ENCODE data around the gene TNNI3K.

TNNI3K gene

DNA sequence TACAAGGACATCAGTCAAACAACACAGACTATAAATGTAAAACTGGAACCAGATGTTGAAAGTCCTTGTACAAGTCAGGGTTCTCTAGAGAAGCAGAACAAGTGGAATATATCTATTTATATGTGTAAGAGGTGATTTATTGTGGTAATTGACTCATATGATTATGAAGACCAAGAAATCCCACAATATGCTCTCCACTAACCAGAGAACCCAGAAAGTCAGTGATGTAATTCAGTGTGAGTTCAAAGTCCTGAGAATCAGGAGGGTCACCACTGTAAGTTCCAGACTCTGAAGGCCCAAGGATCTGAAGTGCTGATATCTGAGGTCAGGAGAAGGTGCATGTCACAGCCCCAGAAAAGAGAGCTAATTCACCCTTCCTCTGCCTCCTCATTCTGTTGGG is 220.2 kb downstream of the TNNI3K start:
- DNase-seq = no peak

GRCh38 chr1:74457253-74457652 is 222.1 kb downstream of the TNNI3K start:
- no peak for DNase-seq

- DNase-seq = no peak
Observed at GRCh38 chr1:74463333-74463988, 228.3 kb downstream of the TNNI3K start.

- no peak for DNase-seq
Observed at GRCh38 chr1:74464037-74464436, 228.8 kb downstream of the TNNI3K start.

GRCh38 chr1:74465193-74465681 is 230.1 kb downstream of the TNNI3K start:
- DNase-seq = no peak

- no peak for DNase-seq
Observed at GRCh38 chr1:74467786-74468377, 232.7 kb downstream of the TNNI3K start.

DNA sequence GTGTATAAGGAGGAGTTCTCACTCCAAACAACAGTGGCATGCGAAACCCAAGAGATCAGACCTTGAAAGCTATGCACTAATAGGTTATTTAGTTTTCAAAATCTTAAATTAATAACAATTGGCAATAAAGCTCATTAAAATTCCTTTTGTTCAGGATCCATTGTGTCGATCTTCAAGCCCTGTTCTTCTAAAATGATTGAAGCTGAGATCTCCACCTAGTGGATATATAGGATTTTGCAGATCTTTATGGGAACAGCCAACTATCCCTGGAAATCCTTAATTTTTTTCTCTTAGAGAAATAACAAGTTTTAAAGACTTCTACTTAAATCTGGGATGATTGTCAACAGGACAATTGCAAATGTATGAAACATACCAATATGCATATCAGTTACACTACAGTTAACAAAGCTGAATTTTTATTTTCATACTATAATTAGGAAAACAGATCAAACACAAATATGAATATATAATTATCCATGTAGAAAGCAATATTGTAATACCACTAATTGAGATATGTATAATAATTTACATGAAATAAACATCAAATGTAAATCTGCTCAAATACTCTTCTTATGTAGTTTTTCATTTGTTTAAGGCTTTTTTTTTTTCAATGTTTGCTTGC is 233.9 kb downstream of the TNNI3K start:
- peak; percentile 29 for DNase-seq

- no peak for DNase-seq
Observed at GRCh38 chr1:74470251-74470650, 235.1 kb downstream of the TNNI3K start.

GRCh38 chr1:74470936-74471335 is 235.7 kb downstream of the TNNI3K start:
- no peak for DNase-seq

DNA sequence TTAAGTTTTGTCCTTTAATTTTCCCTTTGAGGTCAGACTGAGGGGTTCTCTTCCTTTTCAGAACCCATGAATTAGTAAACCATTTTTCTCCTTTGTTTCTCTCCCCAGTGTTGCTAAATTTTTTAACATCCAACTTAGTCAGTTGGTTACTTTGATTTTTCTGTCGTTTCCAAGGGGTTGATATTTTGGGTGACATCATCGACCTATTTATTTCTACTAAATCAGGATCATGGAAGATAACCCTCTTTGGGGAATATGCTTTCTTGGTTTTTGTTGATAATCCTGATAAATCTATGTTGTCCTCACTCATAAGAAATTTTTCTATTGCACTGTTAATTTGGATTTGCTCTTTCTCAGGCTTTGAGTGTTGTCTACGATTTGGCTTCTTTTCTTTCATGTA is 236.3 kb downstream of the TNNI3K start:
- no peak for DNase-seq

GRCh38 chr1:74474585-74474984 is 239.4 kb downstream of the TNNI3K start:
- no peak for DNase-seq

GRCh38 chr1:74478979-74479378 is 243.8 kb downstream of the TNNI3K start:
- no peak for DNase-seq

DNA sequence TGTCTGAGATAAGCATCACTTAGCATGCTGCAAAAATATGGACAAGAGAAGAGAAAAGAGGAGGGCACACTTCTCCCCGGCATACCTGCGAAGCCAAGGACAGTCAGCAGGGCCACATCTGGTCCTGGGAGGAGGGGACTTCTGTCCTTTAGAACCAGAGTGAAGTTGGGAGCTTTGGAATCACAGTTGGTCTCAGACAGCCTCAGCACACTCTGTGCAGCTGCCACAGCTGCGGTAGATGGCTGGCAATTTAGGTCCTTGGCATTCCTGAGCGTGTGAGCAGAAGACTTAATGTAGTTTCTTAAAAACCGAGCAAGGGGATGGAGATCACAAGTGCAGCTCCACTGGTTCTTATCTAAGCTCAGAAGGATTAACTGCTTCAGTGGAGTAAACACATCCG is 244.9 kb downstream of the TNNI3K start:
- DNase-seq = no peak

- DNase-seq = no peak
Observed at GRCh38 chr1:74481607-74482006, 246.4 kb downstream of the TNNI3K start.

- DNase-seq = no peak
Observed at GRCh38 chr1:74485622-74486021, 250.4 kb downstream of the TNNI3K start.

- no peak for DNase-seq
Observed at GRCh38 chr1:74486036-74486435, 250.8 kb downstream of the TNNI3K start.

- no peak for DNase-seq
Observed at GRCh38 chr1:74496669-74497068, 261.5 kb downstream of the TNNI3K start.

- no peak for DNase-seq
Observed at GRCh38 chr1:74498901-74499300, 263.7 kb downstream of the TNNI3K start.

DNA sequence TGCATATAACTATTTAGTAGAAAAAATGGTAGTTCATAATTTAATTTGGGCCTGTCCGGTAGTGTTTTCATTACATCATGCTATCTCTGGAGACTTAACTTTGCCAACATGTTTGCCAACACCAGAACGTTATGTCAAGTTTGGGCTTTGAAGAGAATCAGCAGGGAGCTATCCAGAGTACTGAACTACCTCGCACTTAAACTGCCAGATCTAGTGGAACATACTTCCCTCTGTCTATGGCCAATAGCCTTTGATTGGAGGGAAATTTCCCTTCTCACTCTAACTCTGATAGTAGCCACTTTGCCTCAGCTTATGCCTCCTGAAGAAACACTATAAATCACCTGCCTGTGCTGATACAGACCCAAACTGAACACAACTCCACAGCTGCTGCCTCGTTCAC is 267.2 kb downstream of the TNNI3K start:
- no peak for DNase-seq

GRCh38 chr1:74502858-74503257 is 267.7 kb downstream of the TNNI3K start:
- DNase-seq = no peak

- DNase-seq = peak; percentile 61
Observed at GRCh38 chr1:74504125-74504932, 269.1 kb downstream of the TNNI3K start.

GRCh38 chr1:74504933-74505512 is 269.8 kb downstream of the TNNI3K start:
- no peak for DNase-seq

Data from NCI-H526 treated with DMSO at 0.1 percent for 48 hours (cell line).